SK-N-SH (cell line): ENCODE results near the gene ZMYND8. TPM values are rescaled to one million over a fixed set of nuclear protein-coding genes. Genes with fewer than 3 reads are reported as not detected.
"Not testable (repeated sequence)": the region's sequence is repeated elsewhere in the genome, so short reads cannot be mapped to it uniquely, and the experiment has no call there.

ENCODE experiments used
- CTCF ChIA-PET: fragments of 300-600, 350-600 bp; formaldehyde crosslinking; extraction: SDS; loops from one replicate; lab custom pipeline; 2021; lab: Yijun Ruan, JAX
- POLR2A ChIA-PET: fragments of 350-600 bp; sonication (Branson Sonifier 250); formaldehyde crosslinking; extraction: SDS; loops from one replicate; lab custom pipeline; 2020; ENCODE audit warnings: antibody characterized with exemption, inconsistent platforms; lab: Yijun Ruan, JAX
- DNase-seq: peaks from one replicate; pipeline ENCODE4 v3.0.0; 2012
- H2AFZ ChIP-seq: fragments of 200-600 bp; sonication (generic); 2 replicates; pipeline ENCODE4 v1.8.1; 2016; ENCODE audit warnings: antibody characterized with exemption, mild to moderate bottlenecking, low read depth
- H3F3A ChIP-seq: fragments of 200-600 bp; sonication (generic); replicated peaks from 2 replicates; pipeline ENCODE3; 2016; ENCODE audit warnings: antibody characterized with exemption, mild to moderate bottlenecking; ENCODE audit not compliant: insufficient read depth
- H3K27ac ChIP-seq, 2 experiments: fragments of 200-500 bp in 1 of 2; fragments of 200-600 bp in 1 of 2; sonication (Bioruptor generic) in 1 of 2; sonication (generic), shearing (Covaris generic) in 1 of 2; 2 replicates each; pipeline versions ENCODE4 v1.5.1 to v1.6.1; 2014 to 2016; ENCODE audit warnings: low read depth in 2 of 2, inconsistent platforms in 1 of 2, low read length in 1 of 2, mild to moderate bottlenecking in 1 of 2, mixed read lengths in 1 of 2
- H3K27me3 ChIP-seq: fragments of 200-600 bp; sonication (generic), shearing (Covaris generic); 2 replicates; pipeline ENCODE4 v1.6.1; 2016; ENCODE audit warnings: mixed run types; ENCODE audit not compliant: insufficient read depth
- H3K36me3 ChIP-seq, 2 experiments: fragments of 200-500 bp in 1 of 2; fragments of 200-600 bp in 1 of 2; sonication (Bioruptor generic) in 1 of 2; sonication (generic) in 1 of 2; replicated peaks in 1 of 2; 2 replicates each; pipeline versions ENCODE3 to v1.5.1; 2014 to 2016; ENCODE audit warnings: low read length in 1 of 2, mild to moderate bottlenecking in 1 of 2; ENCODE audit not compliant: insufficient read depth in 2 of 2, control insufficient read depth in 1 of 2
- H3K4me1 ChIP-seq, 2 experiments: fragments of 200-500 bp in 1 of 2; fragments of 200-600 bp in 1 of 2; sonication (Bioruptor generic) in 1 of 2; sonication (generic), shearing (Covaris generic) in 1 of 2; 2 replicates each; pipeline versions ENCODE4 v1.5.1 to v1.6.1; 2014 to 2016; ENCODE audit warnings: low read depth in 1 of 2, low read length in 1 of 2, mixed run types in 1 of 2; ENCODE audit not compliant: insufficient read depth in 2 of 2, control insufficient read depth in 1 of 2
- H3K4me2 ChIP-seq: fragments of 200-600 bp; sonication (generic), shearing (Covaris generic); 2 replicates; pipeline ENCODE4 v1.6.1; 2017; ENCODE audit warnings: mixed run types
- H3K4me3 ChIP-seq, 2 experiments: fragments of 200-500 bp in 1 of 2; fragments of 200-600 bp in 1 of 2; sonication (Bioruptor generic) in 1 of 2; sonication (generic), shearing (Covaris generic) in 1 of 2; 2 replicates each; pipeline versions ENCODE4 v1.5.1 to v1.8.1; 2014 to 2016; ENCODE audit warnings: low read depth in 2 of 2, inconsistent platforms in 1 of 2, low read length in 1 of 2, mild to moderate bottlenecking in 1 of 2, mixed read lengths in 1 of 2, moderate library complexity in 1 of 2
- H3K79me2 ChIP-seq: fragments of 200-600 bp; sonication (generic); 2 replicates; pipeline ENCODE4 v1.8.1; 2017; ENCODE audit warnings: mild to moderate bottlenecking; ENCODE audit not compliant: insufficient read depth
- H3K9ac ChIP-seq: fragments of 200-600 bp; sonication (generic); 2 replicates; pipeline ENCODE4 v1.6.1; 2017; ENCODE audit warnings: mixed run types
- H3K9me2 ChIP-seq: fragments of 200-600 bp; sonication (generic); 2 replicates; pipeline ENCODE4 v1.6.1; 2017; ENCODE audit warnings: mixed run types
- H3K9me3 ChIP-seq: fragments of 200-600 bp; sonication (generic); 2 replicates; pipeline ENCODE4 v1.6.1; 2017; ENCODE audit warnings: mixed run types, mild to moderate bottlenecking, moderate library complexity
- H4K20me1 ChIP-seq: fragments of 200-600 bp; sonication (generic); 2 replicates; pipeline ENCODE4 v1.6.1; 2017; ENCODE audit warnings: mild to moderate bottlenecking, mixed run types; ENCODE audit not compliant: insufficient read depth
- EP300 ChIP-seq, 2 experiments: IDR thresholded peaks; 2 replicates each; pipeline versions ENCODE4 v1.4.0 to v1.6.1; 2012; ENCODE audit warnings: borderline replicate concordance in 1 of 2, low read depth in 1 of 2, low read length in 1 of 2
- GABPA ChIP-seq: IDR thresholded peaks from 2 replicates; pipeline ENCODE4 v1.4.0; 2012; ENCODE audit warnings: low read depth, mild to moderate bottlenecking
- MEF2A ChIP-seq: IDR thresholded peaks from 2 replicates; pipeline ENCODE4 v1.4.0; 2012; ENCODE audit warnings: low read depth, borderline replicate concordance
- NFIC ChIP-seq: IDR thresholded peaks from 2 replicates; pipeline ENCODE4 v1.4.0; 2012; ENCODE audit warnings: borderline replicate concordance
- RCOR1 ChIP-seq: fragments of 150-350 bp; IDR thresholded peaks from 2 replicates; pipeline ENCODE4 v1.6.1; 2017; ENCODE audit warnings: antibody characterized with exemption, low read length
- RXRA ChIP-seq: IDR thresholded peaks from 2 replicates; pipeline ENCODE4 v1.4.0; 2012; ENCODE audit warnings: low read depth, mild to moderate bottlenecking, borderline replicate concordance
- SMC3 ChIP-seq: IDR thresholded peaks from 2 replicates; pipeline ENCODE4 v1.6.1; 2012; ENCODE audit warnings: low read depth, low read length, improper control_type of control experiment
- TAF1 ChIP-seq: IDR thresholded peaks from 2 replicates; pipeline ENCODE4 v1.6.1; 2012; ENCODE audit warnings: low read depth, mild to moderate bottlenecking, low read length, moderate library complexity, borderline replicate concordance
- TCF12 ChIP-seq: IDR thresholded peaks from 2 replicates; pipeline ENCODE4 v1.4.0; 2012
- TEAD4 ChIP-seq: IDR thresholded peaks from 2 replicates; pipeline ENCODE4 v1.4.0; 2012; ENCODE audit warnings: mild to moderate bottlenecking, borderline replicate concordance; ENCODE audit not compliant: insufficient read depth
- YY1 ChIP-seq: IDR thresholded peaks from 2 replicates; pipeline ENCODE4 v1.4.0; 2012; ENCODE audit warnings: low read depth, mild to moderate bottlenecking
- WGBS: methylation state at CpG from one replicate; pipeline ENCODE4 v1.1.6; 2017; ENCODE audit warnings: low lambda C conversion rate; 5-methylcytosine and 5-hydroxymethylcytosine counted together
- polyA plus RNA-seq, 3 experiments: library from polyadenylated mRNA; depleted of rRNA; stranded (reverse); fragments of >200 nt; gene quantifications; 2 replicates each; pipeline ENCODE4 v1.2.3, GENCODE V29; 2012
- TF ChIP-seq, protein P1 (sequence below): fragments of 150-350 bp; IDR thresholded peaks from 2 replicates; pipeline ENCODE4 v1.6.1; 2016; ENCODE audit warnings: mild to moderate bottlenecking, low read depth, low read length
- TF ChIP-seq, protein P2 (sequence below): IDR thresholded peaks from 2 replicates; pipeline ENCODE4 v1.4.0; 2012; ENCODE audit warnings: low read depth, borderline replicate concordance

The ZMYND8 gene
- polyA plus RNA-seq, 1 of the 3 experiments (the other 2 are of a cell fraction) = 25.3 TPM

DNA sequence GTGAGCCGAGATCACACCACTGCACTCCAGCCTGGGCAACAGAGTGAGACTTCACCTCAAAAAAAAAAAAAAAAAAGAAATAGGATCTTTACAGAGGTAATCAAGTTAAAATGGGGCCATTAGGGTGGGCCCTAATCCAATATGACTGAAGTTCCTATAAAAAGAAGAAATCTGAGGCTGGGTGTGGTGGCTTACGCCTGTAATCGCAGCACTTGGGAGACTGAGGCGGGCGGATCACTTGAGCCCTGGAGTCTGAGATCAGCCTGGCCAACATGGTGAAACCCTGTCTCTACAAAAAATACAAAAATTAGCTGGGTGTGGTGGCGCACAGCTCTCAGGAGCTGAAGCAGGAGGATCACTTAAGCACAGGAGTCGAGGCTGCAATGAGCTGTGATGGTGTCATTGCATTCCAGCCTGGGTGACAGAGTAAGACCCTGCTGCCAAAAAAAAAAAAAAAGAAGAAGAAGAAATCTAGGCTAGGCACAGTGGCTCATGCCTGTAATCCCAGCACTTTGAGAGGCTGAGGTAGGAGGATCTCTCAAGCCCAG lies 19.7 kb upstream of the ZMYND8 start:
- H3K4me2 ChIP-seq, H3K4me3 ChIP-seq, H3K79me2 ChIP-seq, POLR2A ChIA-PET, H3F3A ChIP-seq, DNase-seq, H3K27ac ChIP-seq, H3K36me3 ChIP-seq, H3K9me2 ChIP-seq, H3K9ac ChIP-seq, H3K9me3 ChIP-seq, H3K27me3 ChIP-seq, H2AFZ ChIP-seq, H4K20me1 ChIP-seq: not testable (repeated sequence)
- CTCF ChIA-PET = interaction anchor here (0.6 to 12.3 kb wide), 3 partner anchors 8 to 99 kb away, joined by 3 to 546 read pairs (median 4); no protein-coding TSS in a partner anchor
- peaks cover 0 to 15% of the 10 kb centered on the region in 2 experiments; a peak in 2 of 4 replicates for H3K4me1 ChIP-seq
- 89% methylated on average over 7 of the region's 7 CpGs for WGBS

DNA sequence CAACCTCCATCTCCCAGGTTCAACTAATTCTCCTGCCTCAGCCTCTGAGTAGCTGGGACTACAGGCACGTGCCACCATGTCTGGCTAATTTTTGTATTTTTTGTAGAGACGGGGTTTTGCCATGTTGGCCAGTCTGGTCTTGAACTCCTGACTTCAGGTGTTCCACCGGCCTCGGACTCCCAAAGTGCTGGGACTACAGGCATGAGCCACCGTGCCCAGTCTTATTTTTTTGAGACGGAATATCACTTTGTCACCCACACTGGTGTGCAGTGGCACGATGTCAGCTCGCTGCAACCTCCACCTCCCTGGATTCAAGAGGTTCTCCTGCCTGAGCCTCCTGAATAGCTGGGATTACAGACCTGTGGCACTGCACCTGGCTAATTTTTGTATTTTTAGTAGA lies 17.6 kb upstream of the ZMYND8 start:
- H4K20me1 ChIP-seq, H3K79me2 ChIP-seq, H3K27ac ChIP-seq, H3K9me2 ChIP-seq, DNase-seq, H3K4me2 ChIP-seq, POLR2A ChIA-PET, H3F3A ChIP-seq, H3K9me3 ChIP-seq, H2AFZ ChIP-seq, H3K27me3 ChIP-seq, H3K4me1 ChIP-seq, H3K4me3 ChIP-seq, H3K9ac ChIP-seq, H3K36me3 ChIP-seq: not testable (repeated sequence)
- CTCF ChIA-PET = interaction anchor here (6.8 kb wide), 1 partner anchor 9 kb away, joined by 65 read pairs; no protein-coding TSS in a partner anchor
- 92% methylated on average over 8 of the region's 8 CpGs for WGBS

DNA sequence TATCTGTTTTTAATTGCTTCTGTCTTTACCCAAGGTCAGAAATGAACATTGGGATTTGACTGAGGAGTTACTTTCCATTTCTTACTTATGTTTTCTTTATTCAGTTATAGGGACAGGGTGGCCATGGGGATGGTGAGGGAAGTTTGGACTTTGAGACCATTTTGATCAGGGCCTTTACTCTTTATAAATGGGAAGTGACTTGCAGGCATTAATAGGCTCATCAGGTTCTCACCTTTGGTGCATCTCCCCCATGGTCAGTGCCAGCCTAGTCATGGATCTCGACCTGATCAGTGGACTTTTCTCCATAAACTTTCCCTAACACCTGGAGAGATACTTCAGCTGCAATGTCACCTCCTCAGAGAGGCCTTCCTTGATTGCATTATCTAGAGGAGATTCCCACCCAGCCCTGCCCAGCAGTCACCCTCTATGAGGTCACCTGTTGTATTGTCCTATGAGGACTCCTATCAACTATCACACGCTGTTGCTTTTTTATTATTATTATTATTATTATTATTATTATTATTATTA lies 16.8 kb upstream of the ZMYND8 start:
- no peak for DNase-seq

More for the DNA sequence above, 16.8 kb upstream of the ZMYND8 start:
- Histone ChIP-seq H2AFZ (no peak overlapping the region; the same call in 1 of the 2 replicates), H3K79me2 (no peaks in the 10 kb centered on the region), H3K4me2 (no peak overlapping the region), H3K9me2 (no peaks in the 10 kb centered on the region), H3K4me1 (no peaks in the 10 kb centered on the region), H3K36me3 (no peaks in the 10 kb centered on the region), H3K27ac (0 out of 4 replicates have a peak overlapping the region, but pooled peaks of 1 of the 2 experiments have one; percentile 3), H3K9me3 (no peaks in the 10 kb centered on the region), H3F3A (peaks cover 8% of the 10 kb centered on the region), H3K27me3 (no peaks in the 10 kb centered on the region), H4K20me1 (no peaks in the 10 kb centered on the region), H3K9ac (no peak overlapping the region), H3K4me3 (no peak overlapping the region)
- WGBS = 56% methylated on average over 2 of the region's 2 CpGs
- TF ChIP-seq, protein P1, sequence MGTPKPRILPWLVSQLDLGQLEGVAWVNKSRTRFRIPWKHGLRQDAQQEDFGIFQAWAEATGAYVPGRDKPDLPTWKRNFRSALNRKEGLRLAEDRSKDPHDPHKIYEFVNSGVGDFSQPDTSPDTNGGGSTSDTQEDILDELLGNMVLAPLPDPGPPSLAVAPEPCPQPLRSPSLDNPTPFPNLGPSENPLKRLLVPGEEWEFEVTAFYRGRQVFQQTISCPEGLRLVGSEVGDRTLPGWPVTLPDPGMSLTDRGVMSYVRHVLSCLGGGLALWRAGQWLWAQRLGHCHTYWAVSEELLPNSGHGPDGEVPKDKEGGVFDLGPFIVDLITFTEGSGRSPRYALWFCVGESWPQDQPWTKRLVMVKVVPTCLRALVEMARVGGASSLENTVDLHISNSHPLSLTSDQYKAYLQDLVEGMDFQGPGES = no peak
- TF ChIP-seq TAF1 (no peak), RCOR1 (no peak), TEAD4 (no peak), GABPA (no peak), YY1 (no peak), SMC3 (no peak), EP300 (IDR thresholded peaks at IDR 0.05; ENCODE audit: borderline replicate concordance in 1 of 2, low read depth in 1 of 2, low read length in 1 of 2) (no peak), NFIC (no peak), MEF2A (no peak), TCF12 (no peak), RXRA (no peak)
- TF ChIP-seq, protein P2, sequence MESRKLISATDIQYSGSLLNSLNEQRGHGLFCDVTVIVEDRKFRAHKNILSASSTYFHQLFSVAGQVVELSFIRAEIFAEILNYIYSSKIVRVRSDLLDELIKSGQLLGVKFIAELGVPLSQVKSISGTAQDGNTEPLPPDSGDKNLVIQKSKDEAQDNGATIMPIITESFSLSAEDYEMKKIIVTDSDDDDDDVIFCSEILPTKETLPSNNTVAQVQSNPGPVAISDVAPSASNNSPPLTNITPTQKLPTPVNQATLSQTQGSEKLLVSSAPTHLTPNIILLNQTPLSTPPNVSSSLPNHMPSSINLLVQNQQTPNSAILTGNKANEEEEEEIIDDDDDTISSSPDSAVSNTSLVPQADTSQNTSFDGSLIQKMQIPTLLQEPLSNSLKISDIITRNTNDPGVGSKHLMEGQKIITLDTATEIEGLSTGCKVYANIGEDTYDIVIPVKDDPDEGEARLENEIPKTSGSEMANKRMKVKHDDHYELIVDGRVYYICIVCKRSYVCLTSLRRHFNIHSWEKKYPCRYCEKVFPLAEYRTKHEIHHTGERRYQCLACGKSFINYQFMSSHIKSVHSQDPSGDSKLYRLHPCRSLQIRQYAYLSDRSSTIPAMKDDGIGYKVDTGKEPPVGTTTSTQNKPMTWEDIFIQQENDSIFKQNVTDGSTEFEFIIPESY = no peak
- ChIA-PET POLR2A (no interaction called here), CTCF (interaction anchor here (1.0 to 6.8 kb wide), 4 partner anchors 10 to 168 kb away, joined by 3 to 65 read pairs (median 6); no protein-coding TSS in a partner anchor)
